Amniotic epithelial cell (primary cell): ENCODE results near the gene EYA2.

Source experiments
- DNase-seq: peaks from one replicate; pipeline ENCODE4 v3.0.0-alpha.2; 2010; ENCODE audit warnings: low read depth

EYA2 gene

GRCh38 chr20:47141941-47142773, 247.5 kb downstream of the EYA2 start:
- DNase-seq: no peak

- no peak for DNase-seq
Measured at GRCh38 chr20:47142774-47143170, 248.1 kb downstream of the EYA2 start.

- DNase-seq: no peak
Measured at GRCh38 chr20:47143657-47144056, 249.0 kb downstream of the EYA2 start.

GRCh38 chr20:47144463-47144862, 249.8 kb downstream of the EYA2 start:
- no peak for DNase-seq

GRCh38 chr20:47146686-47147085, 252.0 kb downstream of the EYA2 start:
- peak; percentile 84 for DNase-seq

- no peak for DNase-seq
Measured at GRCh38 chr20:47148059-47148458, 253.4 kb downstream of the EYA2 start.

GRCh38 chr20:47149939-47150338, 255.3 kb downstream of the EYA2 start:
- no peak for DNase-seq

GRCh38 chr20:47150403-47151152, 255.9 kb downstream of the EYA2 start:
- DNase-seq: peak; percentile 83

GRCh38 chr20:47152068-47152467, 257.4 kb downstream of the EYA2 start:
- no peak for DNase-seq

GRCh38 chr20:47154089-47154488, 259.4 kb downstream of the EYA2 start:
- no peak for DNase-seq

- DNase-seq: no peak
Measured at GRCh38 chr20:47156301-47157137, 261.9 kb downstream of the EYA2 start.

- no peak for DNase-seq
Measured at GRCh38 chr20:47159166-47159565, 264.5 kb downstream of the EYA2 start.

GRCh38 chr20:47160240-47160639, 265.6 kb downstream of the EYA2 start:
- DNase-seq: no peak

GRCh38 chr20:47160992-47161391, 266.3 kb downstream of the EYA2 start:
- DNase-seq: no peak

GRCh38 chr20:47161411-47161810, 266.8 kb downstream of the EYA2 start:
- DNase-seq: no peak

- no peak for DNase-seq
Measured at GRCh38 chr20:47164140-47164539, 269.5 kb downstream of the EYA2 start.

- no peak for DNase-seq
Measured at GRCh38 chr20:47165376-47165865, 270.8 kb downstream of the EYA2 start.

- no peak for DNase-seq
Measured at GRCh38 chr20:47167846-47168245, 273.2 kb downstream of the EYA2 start.

- DNase-seq: no peak
Measured at GRCh38 chr20:47172579-47172978, 277.9 kb downstream of the EYA2 start.

- DNase-seq: no peak
Measured at GRCh38 chr20:47173596-47174216, 279.1 kb downstream of the EYA2 start.

GRCh38 chr20:47174456-47175243, 280.0 kb downstream of the EYA2 start:
- DNase-seq: no peak
